Stimulated activated CD4-positive, alpha-beta T cell treated with anti-CD3 and anti-CD28 coated beads, Interleukin-2, amount 100 ng/mL, for 24 hours (primary cell): ENCODE results near the gene APLF.
"Not testable (repeated sequence)": the region's sequence is repeated elsewhere in the genome, so short reads cannot be mapped to it uniquely, and the experiment has no call there.

Source experiments
- DNase-seq, 2 donors: peaks; one replicate each; pipeline ENCODE4 v3.0.0-alpha.2; 2020

The APLF gene

DNA sequence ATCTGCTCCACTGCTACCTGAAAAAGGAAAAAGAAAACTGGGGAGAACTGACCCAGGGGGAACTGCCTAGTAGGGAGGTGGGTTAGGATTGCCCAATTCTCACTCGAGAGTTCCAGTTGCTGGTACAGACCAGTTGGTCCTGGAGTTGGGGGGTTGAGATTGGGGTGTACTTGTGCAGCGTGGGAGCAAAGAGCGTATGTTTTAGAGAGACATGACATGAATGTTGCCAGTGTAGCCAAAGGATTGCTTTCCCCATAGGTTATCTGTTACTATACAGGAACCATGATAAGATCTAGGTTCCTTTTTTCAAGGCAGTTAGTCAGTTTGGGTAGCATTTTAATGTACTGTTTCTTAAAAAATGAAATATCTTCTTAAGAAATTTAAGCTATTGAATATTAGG is 68.6 kb downstream of the APLF start:
- DNase-seq: no peak

DNA sequence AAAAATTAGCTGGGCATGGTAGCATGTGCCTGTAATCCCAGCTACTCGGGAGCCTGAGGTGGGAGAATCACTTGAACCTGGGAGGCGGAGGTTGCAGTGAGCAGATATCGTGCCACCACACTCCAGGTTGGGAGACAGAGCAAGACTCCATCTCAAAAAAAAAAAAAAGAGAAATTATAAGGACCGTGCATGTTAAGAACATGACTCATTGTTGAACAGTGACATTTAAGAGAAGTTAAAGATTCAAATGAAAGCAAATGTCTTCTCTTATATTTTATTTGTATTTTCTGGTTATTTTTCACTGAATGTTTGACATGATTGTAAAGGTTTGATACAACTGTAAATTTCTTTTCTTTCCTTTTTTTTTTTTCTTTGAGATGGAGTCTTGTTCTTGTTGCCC is 69.6 kb downstream of the APLF start:
- DNase-seq: no peak

DNA sequence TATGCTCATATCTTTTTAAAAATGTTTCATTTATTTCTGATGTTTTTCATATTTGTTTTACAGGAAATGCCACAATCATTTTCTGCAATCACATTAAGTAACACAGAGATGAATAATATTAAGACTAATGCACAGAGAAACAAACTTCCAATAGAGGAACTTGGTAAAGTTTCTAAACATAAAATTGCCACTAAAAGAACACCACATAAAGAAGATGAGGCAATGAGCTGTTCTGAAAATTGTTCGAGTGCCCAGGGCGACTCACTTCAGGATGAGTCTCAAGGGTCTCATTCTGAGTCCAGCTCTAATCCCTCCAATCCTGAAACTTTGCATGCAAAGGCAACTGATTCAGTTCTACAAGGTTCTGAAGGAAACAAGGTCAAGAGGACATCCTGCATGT is 70.4 kb downstream of the APLF start:
- DNase-seq: no peak

DNA sequence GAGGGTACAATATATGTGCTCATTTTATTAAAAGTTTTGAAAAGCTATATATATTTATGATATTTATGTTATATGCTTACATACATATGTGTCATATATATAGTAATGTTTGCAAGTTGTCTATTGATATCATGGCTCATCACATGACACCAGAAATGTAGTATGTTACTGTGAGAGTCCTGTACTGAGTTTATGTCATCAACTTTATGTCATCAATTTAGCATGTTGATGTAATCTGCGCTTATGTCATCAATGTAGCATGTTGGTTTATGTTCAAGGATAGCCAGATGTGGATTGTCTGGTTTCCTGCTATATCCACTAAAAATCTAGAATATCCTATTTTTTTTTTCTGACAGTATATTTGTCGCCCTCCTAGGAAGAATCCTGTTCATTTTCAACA is 77.4 kb downstream of the APLF start:
- no peak for DNase-seq

DNA sequence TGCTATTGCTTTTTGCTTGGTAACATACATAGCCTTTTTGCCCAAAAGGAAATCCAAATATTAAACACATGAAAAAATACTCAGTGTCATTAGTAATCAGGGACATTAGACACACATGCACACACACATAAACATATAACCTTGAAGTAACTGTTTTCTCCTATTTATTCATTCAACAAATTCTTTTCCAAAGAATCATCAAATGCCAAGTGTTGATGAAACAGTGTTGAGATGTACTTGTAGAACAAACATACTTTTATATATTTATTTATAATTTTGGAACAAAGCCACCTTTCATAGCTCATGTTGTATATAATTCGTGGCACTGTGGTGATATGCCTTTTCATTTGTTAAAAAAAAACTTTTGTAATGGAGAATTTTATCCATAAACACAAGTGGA is 81.0 kb downstream of the APLF start:
- DNase-seq: no peak

DNA sequence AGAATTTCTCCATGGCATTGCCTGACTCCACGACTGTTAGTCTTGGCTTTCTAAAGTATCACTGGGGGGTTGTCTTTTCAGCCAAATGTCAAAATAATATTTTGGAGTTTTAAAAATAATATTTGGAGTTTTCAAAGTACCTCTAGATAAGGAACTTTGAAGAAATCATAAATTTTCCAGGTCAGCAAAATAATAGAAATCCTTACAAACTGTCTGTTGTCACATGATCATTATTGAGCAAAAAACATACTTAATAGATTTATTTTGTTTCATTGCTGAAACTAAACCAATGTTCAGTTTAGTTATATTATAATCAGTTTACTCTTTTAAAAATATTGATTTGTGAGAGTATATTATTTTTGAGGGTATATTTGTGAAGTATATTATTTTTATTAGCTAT is 85.7 kb downstream of the APLF start:
- no peak for DNase-seq

DNA sequence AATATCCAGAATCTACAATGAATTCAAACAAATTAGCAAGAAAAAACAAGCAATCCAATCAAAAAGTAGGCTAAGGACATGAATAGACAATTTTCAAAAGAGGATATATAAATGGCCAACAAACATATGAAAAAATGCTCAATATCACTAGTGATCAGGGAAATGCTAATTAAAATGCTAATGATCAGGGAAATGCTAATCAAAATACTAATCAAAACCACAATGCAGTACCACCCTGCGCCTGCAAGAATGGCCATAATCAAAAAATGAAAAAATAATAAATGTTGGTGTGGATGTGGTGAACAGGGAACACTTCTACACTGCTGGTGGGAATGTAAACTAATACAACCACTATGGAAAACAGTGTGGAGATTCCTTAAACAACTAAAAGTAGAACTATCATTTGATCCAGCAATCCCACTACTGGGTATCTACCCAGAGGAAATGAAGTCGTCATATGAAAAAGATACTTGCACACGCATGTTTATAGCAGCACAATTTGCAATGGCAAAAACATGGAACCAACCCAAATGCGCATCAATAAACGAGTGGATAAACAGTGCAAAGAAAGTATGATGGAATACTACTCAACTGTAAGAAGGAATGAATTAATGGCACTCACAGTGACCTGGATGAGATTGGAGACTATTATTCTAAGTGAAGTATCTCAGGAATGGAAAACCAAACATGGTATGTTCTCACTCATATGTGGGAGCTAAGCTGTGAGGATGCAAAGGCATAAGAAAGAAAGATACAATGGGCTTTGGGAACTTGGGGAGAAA is 88.2 kb downstream of the APLF start:
- DNase-seq: not testable (repeated sequence)

DNA sequence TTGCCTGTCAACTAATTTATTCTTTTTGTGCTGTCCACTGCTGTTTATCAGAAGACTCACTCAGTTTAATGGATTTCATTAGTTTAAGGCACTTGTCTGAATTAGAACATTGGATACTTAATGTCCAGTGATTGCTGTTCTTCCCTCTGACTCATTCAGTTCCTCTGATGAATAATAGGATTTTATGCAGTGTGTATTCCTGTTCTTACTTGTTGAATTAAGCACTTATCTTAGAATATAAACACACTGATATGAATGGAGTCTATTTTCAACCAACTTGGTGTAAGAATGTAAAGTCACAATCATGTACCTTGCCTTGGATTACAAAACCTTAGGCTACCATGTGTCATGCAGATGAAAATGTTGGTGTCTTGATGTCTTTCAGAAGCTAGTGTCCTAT is 89.0 kb downstream of the APLF start:
- DNase-seq: no peak

DNA sequence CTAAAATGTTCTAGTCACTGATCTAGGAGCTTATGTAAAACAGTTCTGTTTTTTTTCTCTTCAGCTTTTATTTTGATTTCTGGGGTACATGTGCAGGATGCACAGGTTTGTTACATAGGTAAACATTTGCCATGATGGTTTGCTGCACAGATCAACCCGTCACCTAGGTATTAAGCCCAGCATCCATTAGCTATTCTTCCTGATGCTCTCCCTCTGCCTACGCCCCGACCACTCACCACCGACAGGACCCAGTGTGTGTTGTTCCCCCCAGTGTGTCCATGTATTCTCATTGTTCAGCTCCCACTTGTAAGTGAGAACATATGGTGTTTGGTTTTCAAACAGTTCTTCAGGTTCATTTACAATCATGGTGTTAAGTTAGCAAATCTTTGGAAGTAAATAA is 91.2 kb downstream of the APLF start:
- DNase-seq: no peak

DNA sequence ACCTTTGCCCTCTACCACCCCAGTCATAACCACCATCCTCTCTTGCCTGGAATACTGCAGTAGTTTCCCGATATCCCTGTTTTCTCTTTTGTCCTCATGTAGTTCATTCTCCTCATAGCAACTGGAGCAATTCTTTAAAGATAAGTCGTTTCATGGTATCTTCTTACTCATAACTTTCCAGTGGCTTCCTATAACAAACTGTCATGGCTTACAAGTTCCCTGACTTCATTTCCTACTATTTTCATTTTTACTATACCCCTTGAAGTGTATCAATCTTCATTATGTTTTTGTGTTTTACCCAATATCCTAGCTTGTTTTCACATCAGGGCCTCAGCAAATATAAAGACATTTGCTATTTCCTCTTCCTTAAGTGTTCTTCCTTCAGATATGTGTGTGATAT is 92.3 kb downstream of the APLF start:
- DNase-seq: no peak

DNA sequence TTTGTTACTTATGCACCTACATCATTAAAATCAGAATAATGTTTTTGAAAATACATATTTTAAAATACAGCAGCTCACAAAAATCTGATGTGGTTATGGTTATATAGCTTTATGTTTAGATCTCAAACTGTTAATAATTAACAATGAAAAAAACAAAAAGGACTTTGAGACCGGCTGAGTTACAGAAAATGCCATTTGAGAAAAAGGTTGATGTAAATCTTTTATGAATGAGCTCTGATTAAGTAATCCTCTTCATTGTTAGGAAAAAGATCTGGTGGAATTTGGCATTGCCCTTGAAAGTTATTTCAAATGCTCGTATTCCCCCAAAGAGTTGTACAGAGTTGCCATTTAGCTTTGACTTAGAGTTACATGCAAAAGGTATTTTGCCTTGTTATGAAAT is 93.2 kb downstream of the APLF start:
- DNase-seq: no peak

DNA sequence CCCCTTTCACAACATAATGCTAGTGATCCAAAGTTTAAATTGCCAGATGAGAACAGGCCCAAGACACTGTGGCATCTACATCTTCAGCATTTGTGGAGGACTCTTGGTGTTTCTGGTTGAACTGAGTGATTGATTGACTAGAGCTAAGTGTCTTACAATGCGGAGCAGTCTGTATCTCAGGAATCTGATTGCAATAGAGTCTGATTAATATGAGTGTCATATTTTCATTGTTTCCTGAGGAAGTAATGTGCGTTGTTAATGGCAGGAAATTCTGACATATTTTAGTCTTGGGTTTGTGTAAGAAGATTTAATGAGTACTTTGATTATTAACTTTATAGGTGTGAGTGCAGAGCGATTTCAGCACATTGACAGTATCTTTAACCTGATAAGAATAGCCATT is 94.0 kb downstream of the APLF start:
- DNase-seq: no peak

DNA sequence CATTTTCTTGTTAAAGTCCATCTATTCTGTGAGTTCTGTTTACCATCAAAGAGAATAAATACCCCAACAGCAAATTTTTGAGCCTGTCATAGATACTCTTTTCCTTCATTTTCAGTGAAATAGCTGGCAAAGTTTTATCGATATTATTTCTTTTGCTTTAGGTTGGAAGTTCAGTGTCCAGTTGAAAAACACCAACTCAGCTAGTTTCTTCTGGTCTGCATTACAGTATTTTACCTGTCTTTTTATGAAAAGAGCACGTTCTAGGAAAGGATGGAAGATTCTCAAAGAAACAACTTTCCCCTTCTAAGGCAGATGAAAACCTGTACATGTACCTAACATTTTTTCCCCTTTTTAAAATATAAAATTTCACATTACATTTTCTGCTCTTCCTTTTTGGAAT is 95.5 kb downstream of the APLF start:
- no peak for DNase-seq

DNA sequence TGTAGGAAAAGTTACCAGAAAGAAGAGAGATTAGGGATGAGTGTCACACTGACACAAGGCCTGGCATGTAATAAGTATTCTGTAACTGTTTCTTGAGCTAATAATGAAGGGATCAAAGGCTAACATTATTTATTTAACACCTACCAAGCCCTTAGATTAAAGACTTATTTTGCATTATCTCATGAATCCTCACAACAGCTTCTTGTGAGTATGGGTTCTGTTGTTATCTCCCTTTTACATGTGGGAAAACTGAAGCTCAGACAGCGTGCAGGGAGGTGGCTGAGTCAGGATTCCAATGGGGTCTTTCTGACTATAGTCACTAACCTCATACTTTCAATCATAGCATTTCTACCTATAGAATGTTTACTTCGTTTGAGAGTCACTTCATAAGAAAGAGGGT is 97.0 kb downstream of the APLF start:
- DNase-seq: no peak

DNA sequence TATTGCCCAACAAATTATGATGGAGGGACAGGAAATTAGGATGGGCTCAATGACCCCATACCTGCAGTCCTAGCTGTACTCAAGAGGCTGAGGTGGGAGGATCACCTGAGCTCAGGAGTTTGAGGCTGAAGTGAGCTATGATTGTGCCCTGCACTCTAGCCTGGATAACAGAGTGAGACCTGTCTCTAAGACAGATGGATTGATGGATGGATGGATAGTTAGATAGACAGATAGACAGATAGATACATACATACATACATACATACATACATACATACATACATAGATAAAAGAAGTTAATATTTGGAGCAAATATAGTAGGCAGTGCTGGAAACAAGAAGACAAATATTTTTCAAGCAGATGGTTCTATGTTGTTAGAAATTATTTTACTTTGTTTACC is 97.9 kb downstream of the APLF start:
- no peak for DNase-seq

DNA sequence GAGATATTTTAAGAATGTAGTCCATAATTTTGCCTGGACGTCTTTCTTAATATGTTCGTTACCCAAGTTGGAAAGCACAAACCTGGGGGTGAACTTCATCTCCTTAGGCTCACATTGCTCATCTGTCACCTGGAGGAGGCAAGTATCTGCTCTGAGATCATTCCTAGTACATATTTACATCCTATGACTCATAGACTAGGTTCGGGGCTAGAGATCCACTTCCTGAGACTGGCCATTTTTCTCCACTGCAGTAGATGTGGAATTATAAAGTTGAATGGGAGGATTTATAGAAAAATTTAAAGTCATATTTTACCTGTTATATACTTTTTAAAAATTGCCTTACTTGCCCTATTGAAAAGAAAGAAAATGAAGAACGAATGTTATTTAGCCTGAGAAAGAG is 98.5 kb downstream of the APLF start:
- no peak for DNase-seq

DNA sequence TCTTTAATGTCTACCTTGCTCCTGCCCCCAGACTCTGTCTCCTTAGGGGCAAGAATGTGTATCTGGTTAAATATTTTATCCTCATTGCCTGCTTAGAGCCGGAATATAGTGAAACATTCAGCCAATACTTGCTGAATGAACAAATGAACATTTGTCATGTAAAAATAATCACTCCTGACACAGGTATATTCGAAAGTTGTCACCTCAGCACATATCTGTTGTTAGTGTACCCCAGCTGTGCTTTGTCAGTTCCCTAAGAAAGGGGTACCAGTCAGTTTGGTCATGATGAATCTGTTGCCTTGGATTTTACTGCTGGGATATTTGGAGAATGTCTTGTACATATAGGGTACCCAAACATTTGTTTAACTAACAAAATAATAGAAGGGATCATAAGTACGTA is 99.0 kb downstream of the APLF start:
- no peak for DNase-seq

DNA sequence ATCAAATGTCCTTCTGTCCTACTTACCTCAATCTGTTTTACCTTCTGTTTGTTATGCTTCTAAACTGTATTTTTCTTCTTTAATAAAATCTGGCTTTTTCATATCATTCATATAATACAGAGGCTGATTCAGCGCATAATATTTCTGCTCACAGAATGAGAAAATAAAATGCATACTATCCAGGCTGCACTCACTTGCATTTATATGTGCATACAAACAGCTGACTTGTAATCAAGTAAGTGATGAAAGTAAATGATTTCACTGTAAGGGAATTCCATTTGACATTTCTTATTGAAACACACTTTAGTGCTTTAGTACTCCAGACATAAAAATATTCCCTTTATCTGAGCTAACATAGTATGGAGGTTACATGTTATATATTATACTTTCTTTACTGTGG is 100.7 kb downstream of the APLF start:
- no peak for DNase-seq

DNA sequence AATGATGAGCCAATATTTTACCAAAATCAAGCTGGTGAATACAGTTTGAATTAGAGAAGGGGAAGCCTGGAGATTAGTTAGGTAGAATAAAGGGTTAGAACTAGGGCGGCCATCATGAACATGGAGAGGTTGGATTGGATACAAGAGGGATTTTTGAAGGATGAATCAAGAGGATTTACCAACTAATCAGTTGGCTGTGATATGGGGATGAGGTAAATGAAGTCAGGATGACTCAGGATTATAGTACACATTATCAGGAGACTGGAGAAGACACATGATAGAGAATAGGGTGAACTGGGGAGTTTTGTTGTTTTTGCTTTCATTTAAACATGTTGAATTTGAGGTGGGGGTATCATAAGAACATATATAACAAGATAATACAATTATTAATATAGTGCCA is 102.2 kb downstream of the APLF start:
- no peak for DNase-seq

DNA sequence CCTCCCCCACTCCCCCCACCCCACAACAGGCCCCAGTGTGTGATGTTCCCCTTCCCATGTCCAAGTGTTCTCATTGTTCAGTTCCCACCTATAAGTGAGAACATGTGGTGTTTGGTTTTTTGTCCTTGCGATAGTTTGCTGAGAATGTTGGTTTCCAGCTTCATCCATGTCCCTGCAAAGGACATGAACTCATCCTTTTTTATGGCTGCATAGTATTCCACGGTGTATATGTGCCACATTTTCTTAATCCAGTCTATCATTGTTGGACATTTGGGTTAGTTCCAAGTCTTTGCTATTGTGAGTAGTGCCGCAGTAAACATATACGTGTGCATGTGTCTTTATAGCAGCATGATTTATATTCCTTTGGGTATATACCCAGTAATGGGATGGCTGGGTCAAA is 103.0 kb downstream of the APLF start:
- DNase-seq: not testable (repeated sequence)

DNA sequence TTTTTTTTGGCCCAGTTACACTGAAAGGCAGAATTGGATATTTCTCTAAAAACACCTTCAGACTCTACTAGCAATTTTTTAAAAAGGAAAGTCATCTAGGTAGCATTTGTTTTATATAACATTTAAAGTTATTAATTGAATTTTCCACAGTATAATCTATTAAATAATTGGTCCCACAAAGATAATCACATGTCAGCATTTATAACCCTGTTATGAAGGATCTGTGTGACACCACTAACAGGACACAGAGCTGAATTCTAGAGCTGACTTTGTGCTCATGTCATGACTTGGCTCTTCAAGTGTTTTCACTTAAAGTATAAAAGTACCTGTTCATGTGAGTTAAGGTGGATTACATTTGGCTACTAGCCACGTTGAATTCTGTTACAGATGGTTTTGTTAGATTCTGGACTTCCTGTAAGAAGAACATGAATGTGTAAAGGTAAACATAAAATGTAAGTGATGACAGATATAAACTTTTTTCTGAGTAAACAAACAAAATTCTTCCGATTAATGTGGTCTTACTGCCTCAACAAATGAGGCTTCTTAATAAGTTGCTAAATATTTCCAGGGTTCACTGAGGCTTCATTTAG is 106.9 kb downstream of the APLF start:
- DNase-seq: no peak

DNA sequence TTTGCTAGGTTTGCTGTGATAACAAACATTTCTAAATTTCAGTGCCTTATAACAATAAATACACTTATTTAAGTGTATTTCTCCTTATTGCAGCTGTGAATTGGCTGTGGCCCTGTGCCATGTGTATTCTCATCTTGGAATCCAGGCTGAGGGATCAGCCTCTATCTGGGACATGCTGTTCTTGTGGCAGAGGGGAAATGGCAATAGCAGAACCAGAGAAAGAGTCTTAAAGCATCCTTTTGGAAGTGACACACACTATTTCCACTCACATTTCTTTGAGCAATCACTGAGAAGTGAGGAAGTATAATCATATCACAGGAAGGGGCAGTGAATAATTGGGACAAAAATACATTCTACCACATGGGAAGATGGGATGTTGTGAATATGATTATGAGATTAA is 109.8 kb downstream of the APLF start:
- no peak for DNase-seq

DNA sequence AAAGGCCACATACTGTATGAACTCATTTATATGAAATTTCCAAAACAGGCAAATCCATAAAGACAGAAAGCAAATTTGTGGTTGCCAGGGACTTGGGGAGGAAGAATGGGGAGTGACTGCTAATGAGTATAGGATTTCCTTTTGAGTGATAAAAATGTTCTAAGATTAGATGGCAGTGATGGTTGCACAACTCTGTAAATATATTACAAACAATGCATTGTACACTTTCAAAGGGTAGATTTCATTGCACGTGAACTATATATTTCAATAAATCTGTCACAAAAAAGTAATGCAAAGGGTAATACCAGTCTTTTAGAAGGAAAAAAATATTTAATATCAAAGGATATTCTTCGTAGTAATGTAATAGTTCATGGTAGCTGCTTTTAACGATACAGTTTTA is 112.3 kb downstream of the APLF start:
- no peak for DNase-seq

DNA sequence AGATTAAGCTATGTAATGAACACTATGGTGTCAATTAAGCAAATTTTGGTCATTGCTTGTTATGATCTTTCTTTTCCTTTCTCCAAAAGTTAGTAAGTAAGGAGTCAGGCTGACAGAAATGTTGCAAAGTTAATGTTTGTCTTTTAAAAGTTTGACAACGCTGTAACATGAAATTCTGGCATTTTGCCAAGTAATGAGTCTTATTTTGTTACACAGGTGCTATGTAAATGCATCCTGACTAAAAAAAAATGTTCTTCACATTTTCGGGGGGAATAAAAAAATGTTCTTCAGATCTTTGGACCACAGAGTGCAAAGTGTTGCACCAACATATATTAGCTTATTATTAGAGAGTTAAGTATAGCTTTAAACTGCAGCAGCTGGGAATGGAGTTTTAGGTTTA is 121.2 kb downstream of the APLF start:
- no peak for DNase-seq

DNA sequence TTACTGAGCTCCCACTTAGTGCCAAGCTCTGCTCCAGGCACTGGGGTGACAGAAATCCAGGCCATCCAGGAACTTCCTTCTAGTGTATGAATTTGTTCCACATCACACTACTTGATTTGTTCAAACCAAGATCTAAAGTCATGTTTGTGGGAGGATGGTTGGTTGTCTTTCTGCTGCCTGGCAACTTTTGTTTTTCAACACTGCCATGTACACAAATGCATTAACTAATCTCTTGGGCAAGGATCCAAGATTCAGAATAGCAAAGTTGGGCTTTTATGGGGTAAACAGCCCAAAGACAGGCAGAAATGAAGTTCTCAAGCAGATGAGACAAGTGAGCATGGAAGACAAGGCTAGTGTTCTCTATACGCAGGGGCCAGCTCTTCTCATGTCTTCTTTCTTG is 122.6 kb downstream of the APLF start:
- no peak for DNase-seq
